ENCODE results near the gene VMP1. TPM values are rescaled to one million over a fixed set of nuclear protein-coding genes. Genes with fewer than 3 reads are reported as not detected.
A peak's percentile ranks its signal among the peaks of the same experiment; 100 is the strongest.

The VMP1 gene
- total RNA-seq, 1 donor from 2014 or later = 176 TPM

DNA sequence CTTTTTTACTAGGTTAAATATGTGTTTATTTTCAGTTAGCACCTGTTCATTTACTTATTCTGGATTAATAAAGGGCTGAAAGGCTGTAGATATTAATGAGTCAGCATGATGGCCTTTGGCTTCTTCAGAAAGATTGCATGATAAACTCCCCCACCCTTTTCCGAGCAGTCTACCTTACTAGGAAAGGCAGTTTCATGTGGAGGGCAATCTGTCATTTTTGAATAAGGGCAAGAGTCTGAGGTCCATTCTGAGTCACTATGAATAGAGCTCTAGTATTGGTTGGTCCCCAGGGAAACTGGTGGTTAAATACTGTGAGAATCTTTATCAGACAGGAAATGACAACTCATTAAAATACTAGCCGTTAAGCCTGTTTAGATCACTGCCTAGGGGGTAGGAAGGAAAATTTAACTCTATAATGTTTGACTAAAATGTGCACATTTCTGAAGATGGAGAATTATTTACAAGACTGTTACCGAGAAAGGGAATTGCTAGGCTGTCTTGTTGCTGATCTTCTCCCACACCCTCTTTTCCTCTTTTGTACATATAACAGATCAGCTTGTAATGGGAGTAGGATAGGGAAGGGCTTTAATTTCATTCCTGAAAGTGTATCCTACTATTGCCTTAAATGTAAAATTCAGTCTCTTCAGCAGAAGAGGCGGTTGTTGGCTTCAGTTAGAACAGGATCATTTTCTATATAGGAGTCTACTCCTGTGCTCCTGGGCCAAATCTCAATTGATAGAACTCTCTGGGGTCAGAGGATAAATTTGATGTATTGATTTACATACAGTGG, 122.0 kb downstream of the VMP1 start:
- no peaks in the 10 kb centered on the region for H3K9me3 Mint-ChIP-seq
- TF ChIP-seq, protein P1, sequence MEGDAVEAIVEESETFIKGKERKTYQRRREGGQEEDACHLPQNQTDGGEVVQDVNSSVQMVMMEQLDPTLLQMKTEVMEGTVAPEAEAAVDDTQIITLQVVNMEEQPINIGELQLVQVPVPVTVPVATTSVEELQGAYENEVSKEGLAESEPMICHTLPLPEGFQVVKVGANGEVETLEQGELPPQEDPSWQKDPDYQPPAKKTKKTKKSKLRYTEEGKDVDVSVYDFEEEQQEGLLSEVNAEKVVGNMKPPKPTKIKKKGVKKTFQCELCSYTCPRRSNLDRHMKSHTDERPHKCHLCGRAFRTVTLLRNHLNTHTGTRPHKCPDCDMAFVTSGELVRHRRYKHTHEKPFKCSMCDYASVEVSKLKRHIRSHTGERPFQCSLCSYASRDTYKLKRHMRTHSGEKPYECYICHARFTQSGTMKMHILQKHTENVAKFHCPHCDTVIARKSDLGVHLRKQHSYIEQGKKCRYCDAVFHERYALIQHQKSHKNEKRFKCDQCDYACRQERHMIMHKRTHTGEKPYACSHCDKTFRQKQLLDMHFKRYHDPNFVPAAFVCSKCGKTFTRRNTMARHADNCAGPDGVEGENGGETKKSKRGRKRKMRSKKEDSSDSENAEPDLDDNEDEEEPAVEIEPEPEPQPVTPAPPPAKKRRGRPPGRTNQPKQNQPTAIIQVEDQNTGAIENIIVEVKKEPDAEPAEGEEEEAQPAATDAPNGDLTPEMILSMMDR (IDR thresholded peaks at IDR 0.05) = no peak
- CTCF ChIA-PET = interaction anchor here (0.6 to 1.5 kb wide), 6 partner anchors 10 to 76 kb away, joined by 3 to 9 read pairs (median 4); no protein-coding TSS in a partner anchor
- H3K36me3 Mint-ChIP-seq (ENCODE audit: low read depth) = peaks cover 3% of the 10 kb centered on the region
- H3K27ac Mint-ChIP-seq = peak overlapping the region; percentile 88
- no peak for DNase-seq
- intact Hi-C loops (cut with micrococcal nuclease) = loop anchor here (1.0 to 2.0 kb wide), 5 partner anchors 8 to 43 kb away; no protein-coding TSS in a partner anchor
- H3K4me3 Mint-ChIP-seq = peak overlapping the region; percentile 81
- peaks cover 80% of the 10 kb centered on the region for H3K4me1 Mint-ChIP-seq
- H3K27me3 Mint-ChIP-seq = no peaks in the 10 kb centered on the region
- POLR2A ChIA-PET = interaction anchor here (1.0 to 8.0 kb wide), 10 partner anchors 16 to 210 kb away, joined by 3 to 154 read pairs (median 4); partner anchors contain the start of genes RPS6KB1 and TUBD1
- ATAC-seq (ENCODE audit: low read depth) = peak; percentile 88

DNA sequence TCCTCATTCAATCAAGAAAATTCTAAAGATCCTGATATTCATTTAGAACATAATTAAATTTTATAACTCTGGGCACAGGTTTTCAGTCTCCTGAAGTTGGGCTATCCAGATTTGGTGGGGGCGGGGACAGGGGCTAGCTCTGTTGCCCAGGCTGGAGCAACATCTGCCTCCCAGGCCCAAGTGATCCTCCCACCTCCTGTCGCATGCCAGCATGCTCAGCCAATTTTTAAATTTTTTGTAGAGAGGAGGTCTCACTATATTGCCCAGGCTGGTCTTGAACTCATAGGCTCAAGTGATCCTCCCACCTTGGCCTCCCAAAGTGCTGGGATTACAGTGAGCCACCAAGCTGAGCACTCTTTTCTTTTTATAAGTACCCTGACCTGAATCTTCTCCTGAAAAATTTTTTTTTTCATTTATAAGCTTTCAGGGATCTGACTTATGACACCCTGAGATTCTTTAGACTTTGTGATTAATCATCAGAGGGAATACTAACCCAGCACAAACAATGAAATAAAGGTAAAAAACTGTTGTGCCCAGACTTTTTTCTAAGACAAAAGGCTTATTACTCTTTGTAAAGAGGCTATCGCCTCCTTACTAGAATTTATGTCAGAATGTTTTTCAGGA, 122.7 kb downstream of the VMP1 start:
- DNase-seq (no peak), ATAC-seq (ENCODE audit: low read depth) (no peak)
- TF ChIP-seq, protein P1 (IDR thresholded peaks at IDR 0.05) = no peak
- POLR2A ChIA-PET = interaction anchor here (1.3 to 8.0 kb wide), 5 partner anchors 22 to 76 kb away, joined by 4 to 154 read pairs (median 4); partner anchors contain the start of genes RPS6KB1 and TUBD1
- CTCF ChIA-PET = interaction anchor here (0.7 to 1.5 kb wide), 3 partner anchors 20 to 76 kb away, joined by 3 to 5 read pairs (median 3); no protein-coding TSS in a partner anchor
- peaks cover 80% of the 10 kb centered on the region for H3K4me1 Mint-ChIP-seq
- no peaks in the 10 kb centered on the region for H3K9me3 Mint-ChIP-seq
- H3K27me3 Mint-ChIP-seq = no peaks in the 10 kb centered on the region
- intact Hi-C loops (cut with micrococcal nuclease) = no loop called here
- peak overlapping the region; percentile 81 for H3K4me3 Mint-ChIP-seq
- H3K36me3 Mint-ChIP-seq (ENCODE audit: low read depth) = peaks cover 3% of the 10 kb centered on the region
- H3K27ac Mint-ChIP-seq = peak overlapping the region; percentile 88

DNA sequence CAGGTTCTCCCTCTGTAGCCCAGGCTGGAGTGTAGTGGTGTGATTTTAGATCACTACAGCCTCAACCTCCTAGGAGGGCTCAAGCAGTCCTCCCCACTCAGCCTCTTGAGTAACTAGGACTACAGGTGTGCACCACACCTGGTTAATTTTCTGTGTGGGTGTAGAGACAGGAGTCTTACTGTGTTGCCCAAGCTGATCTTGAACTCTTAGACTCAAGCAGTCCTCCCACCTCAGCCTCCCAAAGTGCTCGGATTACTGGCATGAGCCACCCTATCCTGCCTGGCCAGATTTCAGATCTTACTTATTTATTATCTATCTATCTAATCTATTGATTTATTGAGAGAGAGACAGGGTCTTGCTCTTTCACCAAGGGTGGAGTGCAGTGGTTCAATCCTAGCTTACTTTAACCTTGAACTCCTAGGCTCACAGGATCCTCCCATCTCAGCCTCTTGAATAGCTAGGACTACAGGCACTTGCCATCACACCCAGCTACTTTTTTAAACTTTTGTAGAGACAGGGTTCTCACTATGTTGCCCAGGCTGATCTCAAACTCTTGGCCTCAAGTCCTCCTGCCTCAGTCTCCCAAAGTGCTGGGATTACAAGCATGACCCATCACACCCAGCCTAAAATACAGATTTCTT, 123.5 kb downstream of the VMP1 start:
- CTCF ChIA-PET = interaction anchor here (1.2 to 2.1 kb wide), 3 partner anchors 28 to 77 kb away, joined by 3 to 8 read pairs (median 3); no protein-coding TSS in a partner anchor

DNA sequence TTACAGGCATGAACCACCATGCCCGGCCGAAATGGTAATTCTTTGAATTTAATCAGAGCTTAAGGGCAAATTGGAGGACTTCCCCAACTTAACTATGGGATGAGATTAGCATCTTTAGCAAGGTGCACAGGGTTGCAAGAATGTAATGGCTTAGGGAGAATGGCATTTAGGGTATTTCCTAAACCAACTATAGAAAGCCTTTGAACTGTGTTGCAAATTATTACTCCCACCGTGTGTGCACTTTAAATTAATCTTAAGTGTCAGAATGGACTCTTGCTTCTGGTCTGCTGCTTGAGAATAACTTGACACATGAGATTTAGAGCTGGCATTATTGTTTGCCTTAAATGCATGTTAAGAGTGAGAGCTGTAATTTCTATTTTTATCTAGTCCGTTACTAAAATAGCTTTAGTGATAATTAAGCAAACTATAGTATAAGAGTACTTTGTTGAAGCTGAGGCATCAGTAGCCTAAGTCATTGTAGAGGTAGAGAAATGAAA, 125.5 kb downstream of the VMP1 start:
- Mint-ChIP-seq H3K4me1 (peaks cover 67% of the 10 kb centered on the region), H3K27ac (peak overlapping the region; percentile 74), H3K9me3 (no peaks in the 10 kb centered on the region), H3K27me3 (no peaks in the 10 kb centered on the region), H3K36me3 (ENCODE audit: low read depth) (peaks cover 5% of the 10 kb centered on the region), H3K4me3 (peak overlapping the region; percentile 36)
- ATAC-seq (ENCODE audit: low read depth) (no peak), DNase-seq (no peak)
- POLR2A ChIA-PET = interaction anchor here (0.6 to 8.0 kb wide), 5 partner anchors 12 to 79 kb away, joined by 3 to 154 read pairs (median 4); no protein-coding TSS in a partner anchor
- CTCF ChIA-PET = interaction anchor here (0.6 to 1.6 kb wide), 4 partner anchors 15 to 224 kb away, joined by 3 to 7 read pairs (median 4); no protein-coding TSS in a partner anchor
- intact Hi-C loops (cut with micrococcal nuclease) = no loop called here
- TF ChIP-seq, protein P1 (IDR thresholded peaks at IDR 0.05) = no peak

More for the DNA sequence above, 123.5 kb downstream of the VMP1 start:
- peak overlapping the region; percentile 15 for H3K4me3 Mint-ChIP-seq
- H3K4me1 Mint-ChIP-seq = peaks cover 73% of the 10 kb centered on the region
- POLR2A ChIA-PET = interaction anchor here (1.3 to 8.0 kb wide), 2 partner anchors 44 to 48 kb away, joined by 4 to 154 read pairs; no protein-coding TSS in a partner anchor
- DNase-seq (no peak), ATAC-seq (ENCODE audit: low read depth) (no peak)
- H3K36me3 Mint-ChIP-seq (ENCODE audit: low read depth) = peaks cover 3% of the 10 kb centered on the region
- H3K27me3 Mint-ChIP-seq = no peaks in the 10 kb centered on the region
- H3K9me3 Mint-ChIP-seq = no peaks in the 10 kb centered on the region
- TF ChIP-seq, protein P1 (IDR thresholded peaks at IDR 0.05) = no peak
- peak overlapping the region; percentile 35 for H3K27ac Mint-ChIP-seq
- intact Hi-C loops (cut with micrococcal nuclease) = no loop called here
